SH-SY5Y (cell line): ENCODE results near the gene SPRR3.

Source experiments
- GATA2 ChIP-seq: IDR thresholded peaks from 2 replicates; pipeline ENCODE4 v1.6.1; 2011; ENCODE audit warnings: mild to moderate bottlenecking, low read depth, low read length
- GATA3 ChIP-seq: IDR thresholded peaks from 2 replicates; pipeline ENCODE4 v1.6.1; 2011; ENCODE audit warnings: low read depth, mild to moderate bottlenecking, low read length, moderate library complexity

GRCh38 chr1:152998476-152998875 lies 3.1 kb upstream of the SPRR3 start:
- no peak for TF ChIP-seq GATA2
- TF ChIP-seq GATA3, result no peak
